Endothelial cell of umbilical vein (primary cell): Measurements from ENCODE around the gene EFHC1. TPM values are rescaled to one million over a fixed set of nuclear protein-coding genes. Genes with fewer than 3 reads are reported as not detected.

Source experiments
- BruUV-seq: library from RNA; stranded (reverse); fragments of 400-500 nt; replicated peaks from 2 replicates; lab custom pipeline; 2021; lab: Mats Ljungman, UMichigan
- CTCF ChIA-PET: fragments of 300-600, 350-600 bp; sonication (Branson Sonifier 250); formaldehyde crosslinking; loops from one replicate; lab custom pipeline; 2021; ENCODE audit warnings: antibody characterized with exemption, inconsistent platforms; lab: Charles Lee
- POLR2A ChIA-PET: fragments of 300-600, 350-600 bp; sonication (Branson Sonifier 250); formaldehyde crosslinking; loops from one replicate; lab custom pipeline; 2021; ENCODE audit warnings: antibody characterized with exemption, inconsistent platforms; lab: Charles Lee
- DNase-seq: peaks from one replicate; pipeline ENCODE4 v3.0.0-alpha.2; 2011; ENCODE audit warnings: low read depth, low spot score
- FAIRE-seq: peaks from 2 replicates; lab custom pipeline; 2011; peaks lifted over from hg19 to GRCh38; lab: Jason Lieb, UNC
- H2AFZ ChIP-seq: 2 replicates; pipeline ENCODE4 v1.6.0; 2012; ENCODE audit warnings: low read depth, low read length, control low read depth, inconsistent platforms
- H3K27ac ChIP-seq: 2 replicates; pipeline ENCODE4 v1.5.1; 2011; ENCODE audit warnings: low read depth, mild to moderate bottlenecking, control low read depth, low read length, moderate library complexity; ENCODE audit not compliant: insufficient read depth
- H3K27me3 ChIP-seq, 2 experiments: 2 replicates each; pipeline versions ENCODE4 v1.6.0 to v1.6.1; 2011; ENCODE audit warnings: low read length in 2 of 2, mixed read lengths in 1 of 2; ENCODE audit not compliant: control insufficient read depth in 2 of 2, insufficient read depth in 2 of 2
- H3K36me3 ChIP-seq, 2 experiments: 2 replicates in 1 of 2; 3 replicates in 1 of 2; pipeline ENCODE4 v1.5.1; 2011; ENCODE audit warnings: low read length in 2 of 2, mild to moderate bottlenecking in 1 of 2, moderate library complexity in 1 of 2; ENCODE audit not compliant: control insufficient read depth in 2 of 2, insufficient read depth in 2 of 2; ENCODE audit errors: extremely low read depth in 1 of 2
- H3K4me1 ChIP-seq: 3 replicates; pipeline ENCODE4 v1.5.1; 2011; ENCODE audit warnings: mild to moderate bottlenecking, low read length; ENCODE audit not compliant: control insufficient read depth, insufficient read depth; ENCODE audit errors: extremely low read depth
- H3K4me2 ChIP-seq: 2 replicates; pipeline ENCODE4 v1.6.1; 2011; ENCODE audit warnings: low read length, control low read depth, mixed read lengths; ENCODE audit not compliant: insufficient read depth
- H3K4me3 ChIP-seq, 3 experiments: fragments of 200-600 bp in 1 of 3; sonication (generic), shearing (Covaris generic) in 1 of 3; replicated peaks in 1 of 3; 2 replicates each; pipeline ENCODE4 v1.5.1; 2011 to 2016; ENCODE audit warnings: control low read depth in 3 of 3, low read length in 3 of 3, mild to moderate bottlenecking in 2 of 3, inconsistent platforms in 1 of 3, low read depth in 1 of 3, moderate library complexity in 1 of 3; ENCODE audit not compliant: insufficient read depth in 1 of 3
- H3K79me2 ChIP-seq: 2 replicates; pipeline ENCODE4 v1.6.0; 2012; ENCODE audit warnings: low read length, inconsistent platforms; ENCODE audit not compliant: control insufficient read depth, insufficient read depth
- H3K9ac ChIP-seq: replicated peaks from 2 replicates; pipeline ENCODE3; 2011; ENCODE audit warnings: low read length, control low read depth; ENCODE audit not compliant: insufficient read depth; ENCODE audit errors: extremely low read depth
- H3K9me1 ChIP-seq: replicated peaks from 3 replicates; pipeline ENCODE4 v1.6.0; 2011; ENCODE audit warnings: mild to moderate bottlenecking, low read length; ENCODE audit not compliant: control insufficient read depth, insufficient read depth; ENCODE audit errors: extremely low read depth
- H3K9me3 ChIP-seq: replicated peaks from 2 replicates; pipeline ENCODE4 v1.5.1; 2012; ENCODE audit warnings: low read length, inconsistent platforms; ENCODE audit not compliant: control insufficient read depth, insufficient read depth
- H4K20me1 ChIP-seq: replicated peaks from 2 replicates; pipeline ENCODE3; 2011; ENCODE audit warnings: mild to moderate bottlenecking, low read length; ENCODE audit not compliant: control insufficient read depth, insufficient read depth; ENCODE audit errors: extremely low read depth
- EZH2 ChIP-seq: IDR thresholded peaks from 2 replicates; pipeline ENCODE4 v1.6.1; 2012; ENCODE audit warnings: borderline replicate concordance, low read depth, mild to moderate bottlenecking, moderate library complexity, low read length, inconsistent platforms; ENCODE audit not compliant: severe bottlenecking
- FOS ChIP-seq: IDR thresholded peaks from 2 replicates; pipeline ENCODE4 v1.6.1; 2011; ENCODE audit warnings: mild to moderate bottlenecking, low read length, moderate library complexity, borderline replicate concordance; ENCODE audit not compliant: insufficient read depth
- GATA2 ChIP-seq: IDR thresholded peaks from 2 replicates; pipeline ENCODE4 v1.7.0; 2011; ENCODE audit warnings: low read depth, mild to moderate bottlenecking, moderate library complexity, mixed read lengths, low read length; ENCODE audit not compliant: insufficient read length, insufficient read depth
- JUN ChIP-seq: IDR thresholded peaks from 2 replicates; pipeline ENCODE4 v1.6.1; 2011; ENCODE audit warnings: borderline replicate concordance, low read depth; ENCODE audit not compliant: insufficient read length, insufficient read depth
- MAX ChIP-seq: IDR thresholded peaks from 2 replicates; pipeline ENCODE4 v1.6.1; 2011; ENCODE audit not compliant: insufficient read depth, insufficient read length
- MYC ChIP-seq: IDR thresholded peaks from one replicate; pipeline ENCODE4 v1.6.1; 2011; ENCODE audit warnings: mild to moderate bottlenecking, low read depth, low read length
- POLR2A ChIP-seq: IDR thresholded peaks from 2 replicates; pipeline ENCODE4 v1.6.1; 2012; ENCODE audit warnings: low read depth, mild to moderate bottlenecking, control low read depth, low read length
- POLR2AphosphoS5 ChIP-seq: IDR thresholded peaks from 2 replicates; pipeline ENCODE4 v1.6.1; 2012; ENCODE audit warnings: low read depth, mild to moderate bottlenecking, control low read depth, low read length, moderate library complexity; ENCODE audit not compliant: insufficient read depth
- dilution Hi-C: fragments of 300-500 bp; cut with MboI; formaldehyde crosslinking; loops from one replicate; pipeline ENCODE4 v1.15.0; 2019; ENCODE audit warnings: low sequenced_read_pairs; ENCODE audit not compliant: extremely low pct_ligation_motif_present
- intact Hi-C: fragments of 100-400 bp; cut with micrococcal nuclease; formaldehyde crosslinking; loops from one replicate; pipeline ENCODE4 v1.10.0; 2022
- polyA plus RNA-seq, 4 experiments: library from polyadenylated mRNA; depleted of rRNA in 3 of 4; stranded (reverse) in 3 of 4; unstranded in 1 of 4; fragments of >200 nt; gene quantifications; 2 replicates each; pipeline versions ENCODE4 v1.2.1 to v1.2.3, GENCODE V29; 2011 to 2012; ENCODE audit warnings: missing spikeins in 1 of 4
- total RNA-seq: library from RNA; stranded (reverse); gene quantifications from 2 replicates; pipeline ENCODE4 v1.2.3, GENCODE V29; 2021
- TF ChIP-seq, protein P1 (sequence below), 2 donors: IDR thresholded peaks; 1 replicate in 1 of 2; 2 replicates in 1 of 2; pipeline ENCODE4 v1.5.1; 2011; ENCODE audit warnings: low read length in 2 of 2, mild to moderate bottlenecking in 2 of 2, moderate library complexity in 2 of 2, control low read depth in 1 of 2, inconsistent platforms in 1 of 2, low read depth in 1 of 2; ENCODE audit not compliant: insufficient read depth in 1 of 2; ENCODE audit errors: extremely low read depth in 1 of 2

EFHC1 gene
- total and polyA plus RNA-seq, 2 donors (not counting 3 experiments of a cell fraction or from before 2014, with no cell fraction given): 14.6 to 17.6 TPM

GRCh38 chr6:52571099-52571755, 151.1 kb downstream of the EFHC1 start:
- Histone ChIP-seq H3K4me2 (peak overlapping the region; percentile 9), H2AFZ (no peak overlapping the region), H3K9me1 (no peaks in the 10 kb centered on the region), H3K36me3 (no peaks in the 10 kb centered on the region), H3K27me3 (no peaks in the 10 kb centered on the region), H3K4me1 (peaks cover 86% of the 10 kb centered on the region), H3K9ac (peak overlapping the region; percentile 6), H4K20me1 (no peaks in the 10 kb centered on the region), H3K79me2 (peaks cover 97% of the 10 kb centered on the region), H3K27ac (peak overlapping the region; percentile 29), H3K4me3 (no peak overlapping the region), H3K9me3 (no peaks in the 10 kb centered on the region)
- CTCF ChIA-PET: interaction anchor here (0.8 to 2.4 kb wide), 7 partner anchors 20 to 164 kb away, joined by 3 to 9 read pairs (median 5); no protein-coding TSS in a partner anchor
- BruUV-seq: no TSS peak
- POLR2A ChIA-PET: interaction anchor here (0.7 to 1.1 kb wide), 2 partner anchors 19 to 25 kb away, joined by 3 to 5 read pairs; no protein-coding TSS in a partner anchor
- dilution Hi-C loops: no loop called here
- intact Hi-C loops: loop anchor here (10.0 kb wide), 1 partner anchor 286 kb away; the partner anchor contains the start of gene MCM3
- FAIRE-seq (peak; percentile 24), DNase-seq (peak; percentile 71)
- no peak for TF ChIP-seq MAX
- no peak for TF ChIP-seq FOS
- no peak for TF ChIP-seq POLR2A
- TF ChIP-seq POLR2AphosphoS5: no peak
- no peak for TF ChIP-seq JUN
- TF ChIP-seq GATA2: no peak
- no peak for TF ChIP-seq EZH2
- TF ChIP-seq, protein P1, sequence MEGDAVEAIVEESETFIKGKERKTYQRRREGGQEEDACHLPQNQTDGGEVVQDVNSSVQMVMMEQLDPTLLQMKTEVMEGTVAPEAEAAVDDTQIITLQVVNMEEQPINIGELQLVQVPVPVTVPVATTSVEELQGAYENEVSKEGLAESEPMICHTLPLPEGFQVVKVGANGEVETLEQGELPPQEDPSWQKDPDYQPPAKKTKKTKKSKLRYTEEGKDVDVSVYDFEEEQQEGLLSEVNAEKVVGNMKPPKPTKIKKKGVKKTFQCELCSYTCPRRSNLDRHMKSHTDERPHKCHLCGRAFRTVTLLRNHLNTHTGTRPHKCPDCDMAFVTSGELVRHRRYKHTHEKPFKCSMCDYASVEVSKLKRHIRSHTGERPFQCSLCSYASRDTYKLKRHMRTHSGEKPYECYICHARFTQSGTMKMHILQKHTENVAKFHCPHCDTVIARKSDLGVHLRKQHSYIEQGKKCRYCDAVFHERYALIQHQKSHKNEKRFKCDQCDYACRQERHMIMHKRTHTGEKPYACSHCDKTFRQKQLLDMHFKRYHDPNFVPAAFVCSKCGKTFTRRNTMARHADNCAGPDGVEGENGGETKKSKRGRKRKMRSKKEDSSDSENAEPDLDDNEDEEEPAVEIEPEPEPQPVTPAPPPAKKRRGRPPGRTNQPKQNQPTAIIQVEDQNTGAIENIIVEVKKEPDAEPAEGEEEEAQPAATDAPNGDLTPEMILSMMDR (IDR thresholded peaks at IDR 0.05; ENCODE audit: extremely low read depth in 1 of 2, insufficient read depth in 1 of 2, low read depth in 1 of 2, low read length in 2 of 2): no peak
- no peak for TF ChIP-seq MYC
